HCT116 (cell line): ENCODE results near the gene WDR48. TPM values are rescaled to one million over a fixed set of nuclear protein-coding genes. Genes with fewer than 3 reads are reported as not detected.

Experiments
- ATAC-seq: fragments of 200-7000 bp; cut with Tn5 transposase; 2 replicates; pipeline ENCODE4 v1.9.1; 2020; ENCODE audit warnings: mild to moderate bottlenecking, moderate library complexity
- BruUV-seq: library from RNA; stranded (reverse); fragments of 400-500 nt; replicated peaks from 2 replicates; lab custom pipeline; 2021; lab: Mats Ljungman, UMichigan
- CTCF ChIA-PET: fragments of 300-600 bp; sonication (Branson Sonifier 250); formaldehyde crosslinking; loops from one replicate; lab custom pipeline; 2021; ENCODE audit warnings: antibody characterized with exemption; lab: Charles Lee
- POLR2A ChIA-PET: fragments of 300-600, 350-600 bp; sonication (Branson Sonifier 250); formaldehyde crosslinking; loops from one replicate; lab custom pipeline; 2021; ENCODE audit warnings: antibody characterized with exemption; lab: Charles Lee
- RAD21 ChIA-PET, 2 experiments: fragments of 300-600 bp; sonication (Branson Sonifier 250); formaldehyde crosslinking; loops; one replicate each; lab custom pipeline; 2023; ENCODE audit warnings: low total read pairs in 2 of 2; ENCODE audit not compliant: uncharacterized antibody in 2 of 2, unreplicated experiment in 2 of 2, low non-redundant PET in 1 of 2; lab: Charles Lee
- DNase-seq: peaks from one replicate; pipeline ENCODE4 v3.0.0-alpha.2; 2010; ENCODE audit warnings: low read depth, low spot score
- H2AFZ ChIP-seq: fragments of 200-600 bp; shearing (Covaris generic), sonication (generic); 2 replicates; pipeline ENCODE4 v1.6.1; 2017; ENCODE audit warnings: low read depth, mixed run types, mixed read lengths, antibody characterized with exemption, low read length; ENCODE audit not compliant: poor library complexity, severe bottlenecking
- H3K27ac ChIP-seq: 2 replicates; pipeline ENCODE4 v1.5.1; 2012; ENCODE audit warnings: low read depth, low read length
- H3K27me3 ChIP-seq: fragments of 200-600 bp; sonication (generic); 2 replicates; pipeline ENCODE4 v1.6.1; 2016; ENCODE audit warnings: mixed run types, low read length, mixed read lengths; ENCODE audit not compliant: insufficient read depth
- H3K36me3 ChIP-seq, 2 experiments: fragments of 200-500 bp in 1 of 2; fragments of 200-600 bp in 1 of 2; sonication (Bioruptor generic) in 1 of 2; sonication (generic) in 1 of 2; 2 replicates each; pipeline versions ENCODE4 v1.5.1 to v1.6.1; 2014 to 2016; ENCODE audit warnings: low read length in 2 of 2, inconsistent platforms in 1 of 2, mixed read lengths in 1 of 2, mixed run types in 1 of 2; ENCODE audit not compliant: insufficient read depth in 2 of 2, control insufficient read depth in 1 of 2
- H3K4me1 ChIP-seq, 2 experiments: fragments of 200-600 bp in 1 of 2; sonication (generic) in 1 of 2; 2 replicates each; pipeline versions ENCODE4 v1.5.1 to v1.6.1; 2012 to 2017; ENCODE audit warnings: low read length in 2 of 2, inconsistent platforms in 1 of 2, mild to moderate bottlenecking in 1 of 2, mixed read lengths in 1 of 2, mixed run types in 1 of 2, moderate library complexity in 1 of 2; ENCODE audit not compliant: insufficient read depth in 2 of 2, control insufficient read depth in 1 of 2
- H3K4me2 ChIP-seq: fragments of 200-600 bp; sonication (generic); 2 replicates; pipeline ENCODE4 v1.6.1; 2017; ENCODE audit warnings: mixed run types, low read length, mixed read lengths
- H3K4me3 ChIP-seq, 2 experiments: fragments of 200-600 bp in 1 of 2; sonication (generic) in 1 of 2; replicated peaks in 1 of 2; 2 replicates each; pipeline ENCODE4 v1.5.1; 2011 to 2016; ENCODE audit warnings: low read length in 2 of 2, control low read depth in 1 of 2, low read depth in 1 of 2, mild to moderate bottlenecking in 1 of 2, mixed read lengths in 1 of 2, mixed run types in 1 of 2
- H3K79me2 ChIP-seq: fragments of 200-600 bp; sonication (generic); 2 replicates; pipeline ENCODE4 v1.6.1; 2017; ENCODE audit warnings: mild to moderate bottlenecking, mixed run types, low read length, moderate library complexity, mixed read lengths; ENCODE audit not compliant: insufficient read depth
- H3K9ac ChIP-seq: fragments of 200-600 bp; sonication (generic); 2 replicates; pipeline ENCODE4 v1.6.1; 2016; ENCODE audit warnings: low read length, mixed read lengths
- H3K9me2 ChIP-seq: fragments of 200-600 bp; sonication (generic), shearing (Covaris generic); 2 replicates; pipeline ENCODE4 v1.6.1; 2017; ENCODE audit warnings: mixed run types, mild to moderate bottlenecking, moderate library complexity; ENCODE audit not compliant: insufficient read depth
- H3K9me3 ChIP-seq, 2 experiments: fragments of 200-500 bp in 1 of 2; fragments of 200-600 bp in 1 of 2; sonication (Bioruptor generic) in 1 of 2; sonication (generic) in 1 of 2; 2 replicates each; pipeline ENCODE4 v1.6.1; 2014 to 2017; ENCODE audit warnings: low read length in 2 of 2, mixed read lengths in 2 of 2, inconsistent platforms in 1 of 2, low read depth in 1 of 2, mild to moderate bottlenecking in 1 of 2, mixed run types in 1 of 2, moderate library complexity in 1 of 2; ENCODE audit not compliant: control insufficient read depth in 1 of 2, insufficient read depth in 1 of 2
- H4K20me1 ChIP-seq: fragments of 200-600 bp; sonication (generic), shearing (Covaris generic); 2 replicates; pipeline ENCODE4 v1.6.1; 2017; ENCODE audit warnings: mixed run types, mild to moderate bottlenecking, moderate library complexity; ENCODE audit not compliant: insufficient read depth
- ATF3 ChIP-seq: IDR thresholded peaks from 2 replicates; pipeline ENCODE4 v1.6.1; 2012
- CBX3 ChIP-seq: IDR thresholded peaks from 2 replicates; pipeline ENCODE4 v1.6.1; 2012; ENCODE audit warnings: low read depth
- ELF1 ChIP-seq: IDR thresholded peaks from 2 replicates; pipeline ENCODE4 v1.6.1; 2012; ENCODE audit warnings: low read depth, borderline replicate concordance
- JUND ChIP-seq: IDR thresholded peaks from 2 replicates; pipeline ENCODE4 v1.6.1; 2012
- REST ChIP-seq: IDR thresholded peaks from 2 replicates; pipeline ENCODE4 v1.6.1; 2012; ENCODE audit warnings: low read depth
- SRF ChIP-seq: IDR thresholded peaks from 2 replicates; pipeline ENCODE4 v1.6.1; 2012; ENCODE audit warnings: low read depth
- YY1 ChIP-seq: IDR thresholded peaks from 2 replicates; pipeline ENCODE4 v1.6.1; 2011; ENCODE audit warnings: low read length, low read depth, moderate library complexity, mild to moderate bottlenecking; ENCODE audit not compliant: insufficient replicate concordance; ENCODE audit errors: extremely low read depth
- intact Hi-C: fragments of 100-400 bp; cut with micrococcal nuclease; formaldehyde crosslinking; loops from 2 replicates; pipeline ENCODE4 v1.10.0; 2022
- total RNA-seq: library from RNA; stranded (reverse); gene quantifications from one replicate; pipeline ENCODE4 v1.2.1, GENCODE V29; 2021; ENCODE audit not compliant: unreplicated experiment

The WDR48 gene
- total RNA-seq, 1 experiment from 2014 or later, result 35.6 TPM

GRCh38 chr3:39080026-39080425 lies 28.2 kb downstream of the WDR48 start:
- no peak overlapping the region for H3K4me3 ChIP-seq
- H3K9me2 ChIP-seq, result no peaks in the 10 kb centered on the region
- RAD21 ChIA-PET, result no interaction called here
- H3K4me2 ChIP-seq, result no peak overlapping the region
- no peaks in the 10 kb centered on the region for H3K27me3 ChIP-seq
- 0 out of 2 replicates have a peak, but pooled peaks cover 7% of the 10 kb centered on the region for H4K20me1 ChIP-seq
- H3K27ac ChIP-seq, result no peak overlapping the region
- DNase-seq (no peak), ATAC-seq (no peak)
- TF ChIP-seq SRF (no peak), JUND (no peak), ELF1 (no peak), YY1 (no peak), CBX3 (no peak), ATF3 (no peak), REST (no peak)
- no peak overlapping the region for H3K9ac ChIP-seq
- POLR2A ChIA-PET, result no interaction called here
- H3K79me2 ChIP-seq, result no peaks in the 10 kb centered on the region
- peaks cover 0 to 13% of the 10 kb centered on the region in 2 experiments; a peak in 2 of 4 replicates for H3K36me3 ChIP-seq
- no peaks in the 10 kb centered on the region for H3K4me1 ChIP-seq
- CTCF ChIA-PET, result interaction anchor here (1.5 kb wide), 1 partner anchor 208 kb away, joined by 4 read pairs; no protein-coding TSS in a partner anchor
- H3K9me3 ChIP-seq, result no peaks in the 10 kb centered on the region
- H2AFZ ChIP-seq, result no peak overlapping the region
- intact Hi-C loops, result no loop called here
- BruUV-seq, result no TSS peak
